ENCODE data around the gene ANKRD31. TPM values are rescaled to one million over a fixed set of nuclear protein-coding genes. Genes with fewer than 3 reads are reported as not detected.
"Not testable (repeated sequence)": the region's sequence is repeated elsewhere in the genome, so short reads cannot be mapped to it uniquely, and the experiment has no call there.

ANKRD31 gene
- total RNA-seq, 1 donor from 2014 or later = 0.94 TPM

GRCh38 chr5:75140277-75140676 lies 96.4 kb downstream of the ANKRD31 start:
- DNase-seq = no peak

DNA sequence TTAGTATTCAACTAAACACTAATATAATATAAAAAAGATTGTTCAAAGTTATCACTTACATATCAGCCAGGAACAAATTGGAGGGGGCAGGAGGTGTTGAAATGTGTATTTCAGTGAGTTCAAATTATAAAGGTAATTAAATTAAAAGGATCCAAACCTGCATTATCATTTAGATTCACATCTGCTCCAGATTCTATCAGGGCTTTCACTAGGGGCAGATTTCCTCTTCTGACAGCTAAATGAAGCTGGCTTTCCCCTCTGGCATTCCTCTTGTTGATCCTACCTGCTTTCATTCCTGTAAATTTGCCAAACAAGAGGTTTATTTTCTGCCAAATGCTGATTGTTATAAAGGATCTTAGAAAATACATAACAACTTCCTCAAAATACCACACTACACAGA lies 98.0 kb downstream of the ANKRD31 start:
- DNase-seq = no peak

GRCh38 chr5:75130818-75131349 lies 105.8 kb downstream of the ANKRD31 start:
- DNase-seq = no peak

DNA sequence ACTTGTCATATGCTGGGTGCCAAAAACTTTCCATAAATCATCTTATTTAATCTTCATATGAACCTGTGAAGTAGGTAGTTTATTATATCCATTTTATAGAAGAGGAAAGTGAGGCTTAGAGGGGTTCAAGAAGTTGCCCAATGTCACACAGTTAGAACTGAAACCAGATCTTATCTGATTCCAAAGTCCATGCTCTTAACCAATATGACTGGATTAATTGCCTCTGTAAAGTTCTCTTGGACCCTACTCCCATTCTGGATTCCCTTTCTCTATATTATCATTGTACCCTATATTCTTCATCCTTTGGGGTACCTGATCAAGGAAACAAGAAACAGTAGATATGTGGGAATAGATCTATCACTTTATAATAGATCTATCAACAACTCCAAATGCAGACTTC lies 119.8 kb downstream of the ANKRD31 start:
- no peak for DNase-seq

GRCh38 chr5:75114311-75114710 lies 122.4 kb downstream of the ANKRD31 start:
- DNase-seq = not testable (repeated sequence)

- no peak for DNase-seq
Observed at GRCh38 chr5:75113354-75114113, 123.1 kb downstream of the ANKRD31 start.

DNA sequence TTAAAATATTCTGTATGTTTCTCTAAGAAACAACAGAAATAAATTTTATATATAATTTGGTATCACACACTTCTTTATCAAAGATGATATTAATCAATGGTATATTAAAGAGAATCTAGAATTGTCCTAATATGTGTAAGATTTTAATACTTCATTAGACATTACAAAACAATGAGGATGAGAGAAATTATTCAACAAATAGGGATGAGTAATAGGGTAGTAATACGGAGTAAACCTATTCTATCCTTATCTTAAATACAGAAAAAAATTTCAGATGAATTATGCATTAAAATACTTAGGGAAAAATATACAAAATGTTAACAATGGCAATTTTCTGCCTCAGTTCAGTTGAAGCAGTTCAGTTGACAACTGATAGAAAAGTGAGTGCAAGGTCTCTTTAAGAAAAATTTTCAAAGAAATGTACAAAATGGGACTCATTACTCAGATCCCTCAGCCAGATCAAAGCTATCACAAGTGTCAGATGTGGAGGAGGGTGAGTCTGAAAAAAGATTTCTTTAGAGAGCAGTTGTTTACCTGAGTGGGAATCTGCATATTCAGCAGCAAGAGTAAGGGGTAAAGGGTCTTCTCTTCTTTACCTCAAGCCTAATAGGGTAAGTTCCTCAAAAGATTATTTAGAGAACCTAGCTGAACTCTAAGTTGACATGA lies 127.6 kb downstream of the ANKRD31 start:
- no peak for DNase-seq

DNA sequence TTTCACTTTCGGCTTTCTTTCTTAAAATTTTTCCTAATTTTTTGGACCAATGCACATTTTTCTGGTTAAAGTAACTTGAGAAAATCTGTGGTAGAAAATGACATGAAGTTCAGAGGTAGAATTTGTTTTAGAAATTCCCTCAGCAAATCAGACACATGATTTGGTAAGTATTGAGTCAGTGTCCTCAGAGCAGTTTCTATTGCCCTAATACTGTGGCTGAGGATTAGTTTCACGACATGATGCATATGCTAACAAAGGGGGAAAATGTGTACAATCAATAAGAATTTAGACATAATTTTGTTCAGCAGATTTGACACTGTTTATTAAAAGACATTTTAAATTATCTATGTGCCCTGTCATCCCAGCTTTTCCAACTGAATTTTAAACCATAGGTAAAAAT lies 128.2 kb downstream of the ANKRD31 start:
- no peak for DNase-seq

DNA sequence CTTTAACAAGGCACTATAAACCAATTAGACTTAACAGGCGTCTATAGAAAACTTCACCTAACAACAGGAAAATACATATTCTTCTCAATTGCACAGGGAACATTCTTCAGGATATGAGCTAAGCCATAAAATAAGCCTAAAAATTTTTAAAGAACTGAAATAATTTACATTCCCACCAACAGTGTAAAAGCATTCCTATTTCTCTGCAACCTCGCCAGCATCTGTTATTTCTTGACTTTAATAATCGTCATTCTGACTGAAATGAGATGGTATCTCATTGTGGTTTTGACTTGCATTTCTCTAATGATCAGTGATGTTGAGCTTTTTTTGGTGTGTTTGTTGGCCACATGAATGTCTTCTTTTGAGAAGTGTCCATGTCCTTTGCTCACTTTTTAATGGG lies 140.7 kb downstream of the ANKRD31 start:
- DNase-seq = not testable (repeated sequence)

GRCh38 chr5:75091597-75091996 lies 145.1 kb downstream of the ANKRD31 start:
- DNase-seq = no peak

- DNase-seq = no peak
Observed at GRCh38 chr5:75089662-75090061, 147.0 kb downstream of the ANKRD31 start.

GRCh38 chr5:75089137-75089536 lies 147.5 kb downstream of the ANKRD31 start:
- DNase-seq = no peak

- no peak for DNase-seq
Observed at GRCh38 chr5:75088648-75089047, 148.0 kb downstream of the ANKRD31 start.

GRCh38 chr5:75081510-75081909 lies 155.2 kb downstream of the ANKRD31 start:
- DNase-seq = no peak

GRCh38 chr5:75079346-75079745 lies 157.3 kb downstream of the ANKRD31 start:
- not testable (repeated sequence) for DNase-seq

DNA sequence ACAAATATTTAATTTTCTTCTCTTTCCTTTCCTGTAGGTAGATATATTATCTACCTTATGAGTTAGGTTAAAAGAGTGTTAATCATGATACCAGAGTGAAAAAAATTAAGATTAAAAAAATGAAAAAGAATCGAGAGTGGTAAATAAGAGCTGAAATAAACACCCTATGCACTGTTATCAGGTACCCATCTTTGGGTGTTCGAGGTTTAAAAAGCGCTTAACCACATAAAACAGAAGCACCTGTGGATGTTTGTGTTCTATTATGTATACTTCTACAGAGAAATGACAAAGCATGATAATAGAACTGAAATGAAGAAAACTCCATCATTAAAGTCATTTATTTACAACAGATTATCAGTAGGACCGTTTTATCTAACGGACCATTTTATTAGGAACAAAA lies 158.7 kb downstream of the ANKRD31 start:
- DNase-seq = no peak

DNA sequence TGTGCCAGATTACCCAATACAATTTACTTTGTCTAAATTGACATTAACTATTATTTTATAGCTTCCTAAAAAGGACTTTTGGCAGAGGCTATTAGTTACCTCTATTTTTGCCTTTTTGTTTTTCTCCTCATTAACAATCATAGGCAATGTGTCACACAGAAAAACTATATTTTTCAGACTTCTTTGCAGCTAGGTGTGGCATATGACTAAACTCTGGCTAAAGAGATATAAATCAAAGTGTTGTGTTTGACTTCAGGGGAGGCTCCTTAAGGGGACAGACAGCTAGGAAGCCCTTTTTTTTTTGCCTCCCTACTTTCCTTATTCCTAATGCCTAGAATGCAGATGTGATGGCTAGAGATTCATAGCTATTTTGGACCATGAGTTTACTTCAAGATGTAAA lies 164.6 kb downstream of the ANKRD31 start:
- DNase-seq = no peak

DNA sequence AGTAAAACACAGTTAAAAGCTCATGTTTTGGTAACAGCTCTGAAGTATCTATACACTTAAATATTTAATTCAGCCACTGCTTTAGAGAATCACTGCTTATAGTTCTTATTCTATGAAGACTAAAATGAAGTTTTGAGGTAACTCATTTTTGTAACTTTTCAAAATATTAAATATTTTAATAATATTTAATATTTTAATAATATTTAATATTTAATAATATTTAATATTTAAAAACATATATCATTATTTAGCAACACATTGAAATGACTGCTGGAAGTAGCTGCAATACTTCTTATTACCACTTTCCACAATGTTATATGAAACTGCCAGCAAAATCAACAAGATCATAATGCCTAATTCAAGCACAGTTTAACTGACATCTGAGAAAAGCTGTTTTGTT lies 165.6 kb downstream of the ANKRD31 start:
- DNase-seq = no peak

- DNase-seq = no peak
Observed at GRCh38 chr5:75067434-75067833, 169.2 kb downstream of the ANKRD31 start.

DNA sequence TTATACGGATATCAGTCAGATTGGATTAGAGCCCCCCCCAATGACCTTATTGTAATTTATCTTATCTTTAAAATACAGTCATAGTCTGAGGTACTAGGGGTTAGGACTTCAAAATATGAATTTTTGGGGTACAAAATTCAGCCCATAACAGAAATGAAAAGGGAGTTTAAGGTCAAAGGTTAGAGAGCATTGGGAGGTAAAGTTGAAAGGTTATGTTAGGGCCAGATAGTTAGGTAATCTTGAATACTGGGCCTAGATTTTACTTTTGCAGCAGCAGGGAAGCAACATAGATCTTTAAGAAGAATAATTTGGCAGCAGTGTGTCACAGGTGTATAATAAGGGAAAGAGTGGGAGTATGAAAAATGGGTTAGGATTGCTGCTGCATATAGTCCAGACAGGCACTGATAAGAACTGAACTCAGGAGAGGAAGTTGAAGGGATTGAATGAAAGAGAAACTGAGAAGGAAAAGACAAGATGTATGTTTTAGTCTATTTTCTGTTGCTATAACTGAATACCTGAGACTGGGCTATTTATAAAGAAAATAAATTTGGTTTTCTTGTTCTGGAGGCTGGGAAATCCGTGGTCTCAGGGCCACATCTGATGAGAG lies 173.7 kb downstream of the ANKRD31 start:
- no peak for DNase-seq

- DNase-seq = no peak
Observed at GRCh38 chr5:75059912-75060545, 176.6 kb downstream of the ANKRD31 start.

DNA sequence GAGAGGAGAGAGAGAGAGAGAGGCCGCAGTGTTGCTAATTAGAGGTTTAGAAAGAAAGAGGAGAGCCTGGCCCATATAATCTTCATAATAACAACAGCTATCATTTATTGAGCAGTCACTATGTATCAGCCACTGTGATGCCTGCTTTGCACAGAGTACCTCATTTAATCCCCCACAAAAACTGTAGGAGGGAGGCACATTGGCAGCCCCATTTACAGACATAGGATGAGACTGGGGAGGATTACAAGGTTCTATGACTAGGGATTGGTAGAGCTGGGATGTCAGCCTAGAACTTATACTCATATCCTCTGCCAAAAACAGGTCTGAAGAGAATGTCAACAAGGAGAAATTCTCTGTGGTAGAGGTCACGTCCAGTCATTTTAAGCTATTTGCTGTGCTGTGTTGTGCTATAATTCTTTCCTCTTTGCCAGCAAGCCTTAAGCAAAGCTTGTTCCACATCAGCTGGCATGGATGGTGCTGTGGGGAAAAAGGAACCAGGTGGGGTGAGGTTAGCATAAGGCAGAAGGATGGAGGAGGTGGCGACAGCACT lies 177.6 kb downstream of the ANKRD31 start:
- no peak for DNase-seq

GRCh38 chr5:75057561-75057960 lies 179.1 kb downstream of the ANKRD31 start:
- no peak for DNase-seq
